Activated T-helper 1 cell treated with anti-CD3 and anti-CD28 coated beads, Interleukin-12 subunit alpha, Interleukin-12 subunit beta, Interleukin-2, Interleukin-4 antibody, amounts not matched to agents 30 ng/mL and 10 ng/mL and 1 ng/mL, durations not matched to agents 14 hours and 24 hours and 36 hours (primary cell): Measurements from ENCODE around the gene BRIP1. TPM values are rescaled to one million over a fixed set of nuclear protein-coding genes. Genes with fewer than 3 reads are reported as not detected.
"Not testable (repeated sequence)": the region's sequence is repeated elsewhere in the genome, so short reads cannot be mapped to it uniquely, and the experiment has no call there.

ENCODE experiments used
- DNase-seq: peaks from one replicate; pipeline ENCODE4 v3.0.0; 2021; ENCODE audit warnings: low spot score
- H3K27ac Mint-ChIP-seq: one replicate; pipeline ENCODE4 v1.8.0; 2021; ENCODE audit warnings: mild to moderate bottlenecking, mixed read lengths
- H3K27me3 Mint-ChIP-seq: one replicate; pipeline ENCODE4 v1.8.0; 2022; ENCODE audit warnings: mild to moderate bottlenecking, moderate library complexity, mixed read lengths; ENCODE audit not compliant: insufficient read depth
- H3K36me3 Mint-ChIP-seq: one replicate; pipeline ENCODE4 v1.8.0; 2021; ENCODE audit warnings: low read depth, mixed read lengths
- H3K4me1 Mint-ChIP-seq: one replicate; pipeline ENCODE4 v1.8.0; 2021; ENCODE audit warnings: low read depth, mixed read lengths
- H3K4me3 Mint-ChIP-seq: one replicate; pipeline ENCODE4 v1.8.0; 2021; ENCODE audit warnings: mild to moderate bottlenecking, moderate library complexity, mixed read lengths
- H3K9me3 Mint-ChIP-seq: one replicate; pipeline ENCODE4 v1.8.0; 2021; ENCODE audit warnings: mixed read lengths
- intact Hi-C: fragments of 100-400 bp; cut with micrococcal nuclease; formaldehyde crosslinking; loops from one replicate; pipeline ENCODE4 v1.15.1; 2024
- total RNA-seq: library from RNA; stranded (reverse); gene quantifications from 2 replicates; pipeline ENCODE4 v1.2.3, GENCODE V29; 2022

BRIP1 gene
- total RNA-seq, 1 donor from 2014 or later = 17.9 TPM

- intact Hi-C loops = no loop called here
Measured at GRCh38 chr17:61683466-61683865, 179.9 kb downstream of the BRIP1 start.

GRCh38 chr17:61680921-61681320 lies 182.4 kb downstream of the BRIP1 start:
- no peak overlapping the region for H3K27ac Mint-ChIP-seq
- DNase-seq = no peak
- H3K9me3 Mint-ChIP-seq = no peaks in the 10 kb centered on the region
- H3K36me3 Mint-ChIP-seq = peaks cover 5% of the 10 kb centered on the region
- H3K4me3 Mint-ChIP-seq = no peak overlapping the region
- H3K27me3 Mint-ChIP-seq = peaks cover 4% of the 10 kb centered on the region
- intact Hi-C loops = no loop called here
- no peaks in the 10 kb centered on the region for H3K4me1 Mint-ChIP-seq

More at GRCh38 chr17:61683466-61683865, 179.9 kb downstream of the BRIP1 start:
- Mint-ChIP-seq H3K27me3 (no peaks in the 10 kb centered on the region), H3K9me3 (no peaks in the 10 kb centered on the region), H3K4me3 (no peak overlapping the region), H3K36me3 (peaks cover 13% of the 10 kb centered on the region), H3K4me1 (no peaks in the 10 kb centered on the region), H3K27ac (no peak overlapping the region)
- DNase-seq = no peak

- H3K27ac Mint-ChIP-seq = no peak overlapping the region
- no peaks in the 10 kb centered on the region for H3K36me3 Mint-ChIP-seq
- intact Hi-C loops = no loop called here
- no peaks in the 10 kb centered on the region for H3K4me1 Mint-ChIP-seq
- no peak overlapping the region for H3K4me3 Mint-ChIP-seq
- DNase-seq = no peak
- no peaks in the 10 kb centered on the region for H3K9me3 Mint-ChIP-seq
- H3K27me3 Mint-ChIP-seq = peaks cover 6% of the 10 kb centered on the region
Measured at GRCh38 chr17:61678339-61678738, 185.0 kb downstream of the BRIP1 start.

GRCh38 chr17:61677150-61677811 lies 186.0 kb downstream of the BRIP1 start:
- H3K9me3 Mint-ChIP-seq, H3K27me3 Mint-ChIP-seq, H3K4me1 Mint-ChIP-seq, DNase-seq, H3K27ac Mint-ChIP-seq, H3K4me3 Mint-ChIP-seq, intact Hi-C loops, H3K36me3 Mint-ChIP-seq: not testable (repeated sequence)

- H3K4me1 Mint-ChIP-seq, H3K4me3 Mint-ChIP-seq, H3K27ac Mint-ChIP-seq, intact Hi-C loops, H3K36me3 Mint-ChIP-seq, DNase-seq, H3K9me3 Mint-ChIP-seq, H3K27me3 Mint-ChIP-seq: not testable (repeated sequence)
Measured at GRCh38 chr17:61676522-61676921, 186.8 kb downstream of the BRIP1 start.

- intact Hi-C loops, H3K4me3 Mint-ChIP-seq, H3K4me1 Mint-ChIP-seq, H3K36me3 Mint-ChIP-seq, H3K27me3 Mint-ChIP-seq, H3K9me3 Mint-ChIP-seq, H3K27ac Mint-ChIP-seq, DNase-seq: not testable (repeated sequence)
Measured at GRCh38 chr17:61674609-61675008, 188.7 kb downstream of the BRIP1 start.

- H3K4me1 Mint-ChIP-seq, H3K27ac Mint-ChIP-seq, H3K9me3 Mint-ChIP-seq, H3K27me3 Mint-ChIP-seq, H3K36me3 Mint-ChIP-seq, H3K4me3 Mint-ChIP-seq, DNase-seq, intact Hi-C loops: not testable (repeated sequence)
Measured at GRCh38 chr17:61673019-61673897, 190.1 kb downstream of the BRIP1 start.

- H3K4me1 Mint-ChIP-seq = no peaks in the 10 kb centered on the region
- H3K27ac Mint-ChIP-seq = no peak overlapping the region
- H3K4me3 Mint-ChIP-seq = no peak overlapping the region
- no peaks in the 10 kb centered on the region for H3K36me3 Mint-ChIP-seq
- intact Hi-C loops = no loop called here
- peaks cover 6% of the 10 kb centered on the region for H3K27me3 Mint-ChIP-seq
- H3K9me3 Mint-ChIP-seq = no peaks in the 10 kb centered on the region
- DNase-seq = no peak
Measured at GRCh38 chr17:61672140-61672539, 191.2 kb downstream of the BRIP1 start.

- Mint-ChIP-seq H3K9me3 (no peaks in the 10 kb centered on the region), H3K4me3 (no peak overlapping the region), H3K36me3 (no peaks in the 10 kb centered on the region), H3K27ac (no peak overlapping the region), H3K27me3 (peaks cover 4% of the 10 kb centered on the region), H3K4me1 (no peaks in the 10 kb centered on the region)
- DNase-seq = no peak
- intact Hi-C loops = no loop called here
Measured at GRCh38 chr17:61670691-61671090, 192.6 kb downstream of the BRIP1 start.

GRCh38 chr17:61669522-61669921 lies 193.8 kb downstream of the BRIP1 start:
- H3K27ac Mint-ChIP-seq = no peak overlapping the region
- H3K4me3 Mint-ChIP-seq = no peak overlapping the region
- H3K9me3 Mint-ChIP-seq = no peaks in the 10 kb centered on the region
- H3K4me1 Mint-ChIP-seq = no peaks in the 10 kb centered on the region
- no peaks in the 10 kb centered on the region for H3K36me3 Mint-ChIP-seq
- DNase-seq = no peak
- H3K27me3 Mint-ChIP-seq = peaks cover 2% of the 10 kb centered on the region
- intact Hi-C loops = no loop called here

GRCh38 chr17:61668486-61668885 lies 194.8 kb downstream of the BRIP1 start:
- no peaks in the 10 kb centered on the region for H3K4me1 Mint-ChIP-seq
- H3K4me3 Mint-ChIP-seq = no peak overlapping the region
- DNase-seq = no peak
- H3K36me3 Mint-ChIP-seq = no peaks in the 10 kb centered on the region
- intact Hi-C loops = no loop called here
- H3K9me3 Mint-ChIP-seq = no peaks in the 10 kb centered on the region
- H3K27ac Mint-ChIP-seq = no peak overlapping the region
- peaks cover 2% of the 10 kb centered on the region for H3K27me3 Mint-ChIP-seq

- H3K36me3 Mint-ChIP-seq, intact Hi-C loops, H3K4me3 Mint-ChIP-seq, H3K27me3 Mint-ChIP-seq, H3K27ac Mint-ChIP-seq, H3K9me3 Mint-ChIP-seq, H3K4me1 Mint-ChIP-seq, DNase-seq: not testable (repeated sequence)
Measured at GRCh38 chr17:61666406-61667088, 196.8 kb downstream of the BRIP1 start.

GRCh38 chr17:61663310-61663709 lies 200.0 kb downstream of the BRIP1 start:
- Mint-ChIP-seq H3K4me3 (no peak overlapping the region), H3K4me1 (no peaks in the 10 kb centered on the region)

More at GRCh38 chr17:61663310-61663709, 200.0 kb downstream of the BRIP1 start:
- H3K27me3 Mint-ChIP-seq = peaks cover 14% of the 10 kb centered on the region
- H3K36me3 Mint-ChIP-seq = no peaks in the 10 kb centered on the region
- no peak overlapping the region for H3K27ac Mint-ChIP-seq
- H3K9me3 Mint-ChIP-seq = no peaks in the 10 kb centered on the region
- DNase-seq = no peak
- intact Hi-C loops = no loop called here
